H1 (cell line): ENCODE results near the gene ABCF2.

Source experiments
- ASH2L ChIP-seq: fragments of 200-600, 300-600 bp; sonication (generic); IDR thresholded peaks from one replicate; pipeline ENCODE4 v1.7.1; 2017; ENCODE audit warnings: low read length
- CHD1 ChIP-seq: IDR thresholded peaks from 2 replicates; pipeline ENCODE4 v1.6.1; 2012; ENCODE audit warnings: low read depth, low read length, improper control_type of control experiment
- CREB1 ChIP-seq: IDR thresholded peaks from 2 replicates; pipeline ENCODE4 v1.6.1; 2012; ENCODE audit warnings: inconsistent platforms
- EP300 ChIP-seq, 2 experiments: IDR thresholded peaks; 1 replicate in 1 of 2; 2 replicates in 1 of 2; pipeline ENCODE4 v1.6.1; 2011 to 2012; ENCODE audit warnings: low read depth in 2 of 2, low read length in 2 of 2, mild to moderate bottlenecking in 2 of 2, borderline replicate concordance in 1 of 2, inconsistent platforms in 1 of 2, moderate library complexity in 1 of 2
- EZH2 ChIP-seq: fragments of 200-600 bp; sonication (generic); IDR thresholded peaks from 2 replicates; pipeline ENCODE4 v1.7.1; 2012; ENCODE audit warnings: low read depth, mild to moderate bottlenecking, moderate library complexity, low read length, inconsistent platforms; ENCODE audit not compliant: severe bottlenecking
- JUN ChIP-seq: IDR thresholded peaks from 2 replicates; pipeline ENCODE4 v1.6.1; 2011; ENCODE audit warnings: low read depth, mild to moderate bottlenecking, improper control_type of control experiment, low read length
- KDM1A ChIP-seq: fragments of 200-600, 300-600 bp; sonication (generic); IDR thresholded peaks from 2 replicates; pipeline ENCODE4 v1.7.1; 2016; ENCODE audit warnings: mild to moderate bottlenecking, low read length, borderline replicate concordance
- POLR2A ChIP-seq, 2 experiments: IDR thresholded peaks; 1 replicate in 1 of 2; 2 replicates in 1 of 2; pipeline ENCODE4 v1.6.1; 2011; ENCODE audit warnings: low read depth in 2 of 2, low read length in 2 of 2, mild to moderate bottlenecking in 2 of 2; ENCODE audit errors: control extremely low read depth in 1 of 2
- RAD21 ChIP-seq, 2 experiments: IDR thresholded peaks in 1 of 2; conservative IDR thresholded peaks in 1 of 2; 2 replicates each; pipeline ENCODE4 v1.6.1; 2011; ENCODE audit warnings: low read depth in 2 of 2, low read length in 2 of 2, improper control_type of control experiment in 1 of 2, inconsistent platforms in 1 of 2, mild to moderate bottlenecking in 1 of 2, moderate library complexity in 1 of 2
- RXRA ChIP-seq: IDR thresholded peaks from 2 replicates; pipeline ENCODE4 v1.6.1; 2011; ENCODE audit warnings: low read depth, mild to moderate bottlenecking, low read length, moderate library complexity; ENCODE audit not compliant: insufficient read depth
- USF2 ChIP-seq: IDR thresholded peaks from 2 replicates; pipeline ENCODE4 v1.6.1; 2011; ENCODE audit warnings: low read length, improper control_type of control experiment
- TF ChIP-seq, protein P1 (sequence below), 3 experiments: IDR thresholded peaks; 1 replicate in 2 of 3; 2 replicates in 1 of 3; pipeline versions ENCODE4 v1.5.1 to v1.6.1; 2011; ENCODE audit warnings: low read length in 3 of 3, mild to moderate bottlenecking in 3 of 3, inconsistent platforms in 2 of 3, low read depth in 1 of 3, moderate library complexity in 1 of 3; ENCODE audit not compliant: insufficient read depth in 1 of 3; ENCODE audit errors: control extremely low read depth in 1 of 3

DNA sequence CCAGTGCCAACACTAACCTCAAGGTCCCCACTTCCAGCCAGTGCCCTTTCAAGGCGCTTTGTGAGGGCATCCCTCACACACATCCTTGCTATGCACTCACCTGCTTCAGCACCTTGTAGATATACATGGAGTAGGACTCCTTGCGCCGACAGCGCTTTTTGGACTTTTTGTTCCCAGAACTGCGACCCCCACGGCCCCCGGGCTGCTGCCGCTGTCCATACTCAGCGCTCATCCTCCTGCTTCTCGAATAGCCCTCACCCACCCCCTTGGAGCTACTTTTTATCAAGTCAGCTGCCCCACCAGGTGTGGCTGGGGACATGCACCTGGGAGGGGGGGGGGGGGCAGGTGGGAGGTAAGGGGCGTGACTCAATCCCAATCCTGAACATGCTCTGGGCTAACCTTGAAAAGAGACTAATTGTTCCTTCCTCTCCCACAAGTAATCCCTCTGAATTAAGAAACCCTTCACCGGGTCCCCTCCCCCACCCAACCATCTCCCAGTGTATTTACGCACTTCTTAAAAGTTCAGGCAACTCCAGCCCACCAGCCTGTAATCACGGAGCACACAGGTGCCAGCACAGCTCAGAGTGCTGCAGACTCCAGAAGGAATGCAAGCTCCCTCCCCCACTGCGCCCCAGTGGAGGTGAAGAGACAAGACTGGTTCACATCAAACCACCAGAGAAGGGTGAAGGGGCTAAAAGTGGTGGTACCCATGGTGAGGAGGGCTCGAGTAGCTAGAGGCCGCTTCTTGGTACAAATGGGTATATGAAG lies 16.7 kb downstream of the ABCF2 start, which contains the start of gene H2BK1:
- TF ChIP-seq, protein P1, sequence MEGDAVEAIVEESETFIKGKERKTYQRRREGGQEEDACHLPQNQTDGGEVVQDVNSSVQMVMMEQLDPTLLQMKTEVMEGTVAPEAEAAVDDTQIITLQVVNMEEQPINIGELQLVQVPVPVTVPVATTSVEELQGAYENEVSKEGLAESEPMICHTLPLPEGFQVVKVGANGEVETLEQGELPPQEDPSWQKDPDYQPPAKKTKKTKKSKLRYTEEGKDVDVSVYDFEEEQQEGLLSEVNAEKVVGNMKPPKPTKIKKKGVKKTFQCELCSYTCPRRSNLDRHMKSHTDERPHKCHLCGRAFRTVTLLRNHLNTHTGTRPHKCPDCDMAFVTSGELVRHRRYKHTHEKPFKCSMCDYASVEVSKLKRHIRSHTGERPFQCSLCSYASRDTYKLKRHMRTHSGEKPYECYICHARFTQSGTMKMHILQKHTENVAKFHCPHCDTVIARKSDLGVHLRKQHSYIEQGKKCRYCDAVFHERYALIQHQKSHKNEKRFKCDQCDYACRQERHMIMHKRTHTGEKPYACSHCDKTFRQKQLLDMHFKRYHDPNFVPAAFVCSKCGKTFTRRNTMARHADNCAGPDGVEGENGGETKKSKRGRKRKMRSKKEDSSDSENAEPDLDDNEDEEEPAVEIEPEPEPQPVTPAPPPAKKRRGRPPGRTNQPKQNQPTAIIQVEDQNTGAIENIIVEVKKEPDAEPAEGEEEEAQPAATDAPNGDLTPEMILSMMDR (IDR thresholded peaks at IDR 0.05; ENCODE audit: control extremely low read depth in 1 of 3, insufficient read depth in 1 of 3, low read depth in 1 of 3, low read length in 3 of 3): no peak
- TF ChIP-seq CHD1 (no peak), JUN (no peak), CREB1 (no peak), EP300 (IDR thresholded peaks at IDR 0.05; ENCODE audit: borderline replicate concordance in 1 of 2, low read depth in 2 of 2, low read length in 2 of 2) (no peak), USF2 (no peak), KDM1A (no peak), POLR2A (IDR thresholded peaks at IDR 0.05; ENCODE audit: control extremely low read depth in 1 of 2, low read depth in 2 of 2, low read length in 2 of 2) (no peak), ASH2L (no peak), RAD21 (IDR thresholded peaks at IDR 0.05 in 1 of 2, conservative IDR thresholded peaks at IDR 0.05 in 1 of 2; ENCODE audit: low read depth in 2 of 2, low read length in 2 of 2) (no peak), RXRA (no peak), EZH2 (no peak)
